ENCODE results near the gene POU4F2.

The POU4F2 gene, protein sequence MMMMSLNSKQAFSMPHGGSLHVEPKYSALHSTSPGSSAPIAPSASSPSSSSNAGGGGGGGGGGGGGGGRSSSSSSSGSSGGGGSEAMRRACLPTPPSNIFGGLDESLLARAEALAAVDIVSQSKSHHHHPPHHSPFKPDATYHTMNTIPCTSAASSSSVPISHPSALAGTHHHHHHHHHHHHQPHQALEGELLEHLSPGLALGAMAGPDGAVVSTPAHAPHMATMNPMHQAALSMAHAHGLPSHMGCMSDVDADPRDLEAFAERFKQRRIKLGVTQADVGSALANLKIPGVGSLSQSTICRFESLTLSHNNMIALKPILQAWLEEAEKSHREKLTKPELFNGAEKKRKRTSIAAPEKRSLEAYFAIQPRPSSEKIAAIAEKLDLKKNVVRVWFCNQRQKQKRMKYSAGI

DNA sequence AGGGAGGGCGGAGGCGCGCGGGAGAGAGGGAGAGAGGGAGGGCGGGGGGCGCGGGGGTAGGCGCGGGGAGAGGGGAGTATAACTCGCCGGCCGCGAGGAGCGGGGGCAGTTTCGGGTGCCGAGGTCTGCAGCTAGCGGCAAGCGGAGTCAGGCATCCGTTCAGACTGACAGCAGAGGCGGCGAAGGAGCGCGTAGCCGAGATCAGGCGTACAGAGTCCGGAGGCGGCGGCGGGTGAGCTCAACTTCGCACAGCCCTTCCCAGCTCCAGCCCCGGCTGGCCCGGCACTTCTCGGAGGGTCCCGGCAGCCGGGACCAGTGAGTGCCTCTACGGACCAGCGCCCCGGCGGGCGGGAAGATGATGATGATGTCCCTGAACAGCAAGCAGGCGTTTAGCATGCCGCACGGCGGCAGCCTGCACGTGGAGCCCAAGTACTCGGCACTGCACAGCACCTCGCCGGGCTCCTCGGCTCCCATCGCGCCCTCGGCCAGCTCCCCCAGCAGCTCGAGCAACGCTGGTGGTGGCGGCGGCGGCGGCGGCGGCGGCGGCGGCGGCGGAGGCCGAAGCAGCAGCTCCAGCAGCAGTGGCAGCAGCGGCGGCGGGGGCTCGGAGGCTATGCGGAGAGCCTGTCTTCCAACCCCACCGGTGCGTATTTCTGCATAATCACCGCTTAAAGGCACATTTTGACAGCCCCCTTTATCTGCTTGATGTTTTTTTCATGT lies at the start of gene POU4F2:
Gene POU4F2, plus strand, starts transcription at position 108 of the 720 bp plus-strand sequence. Its CDS starts 248 bp downstream, at position 356.
- no peak for DNase-seq (ENCODE audit: low read depth, low spot score)
- H3K27ac ChIP-seq, result no peak within 1 kb of the TSS

DNA sequence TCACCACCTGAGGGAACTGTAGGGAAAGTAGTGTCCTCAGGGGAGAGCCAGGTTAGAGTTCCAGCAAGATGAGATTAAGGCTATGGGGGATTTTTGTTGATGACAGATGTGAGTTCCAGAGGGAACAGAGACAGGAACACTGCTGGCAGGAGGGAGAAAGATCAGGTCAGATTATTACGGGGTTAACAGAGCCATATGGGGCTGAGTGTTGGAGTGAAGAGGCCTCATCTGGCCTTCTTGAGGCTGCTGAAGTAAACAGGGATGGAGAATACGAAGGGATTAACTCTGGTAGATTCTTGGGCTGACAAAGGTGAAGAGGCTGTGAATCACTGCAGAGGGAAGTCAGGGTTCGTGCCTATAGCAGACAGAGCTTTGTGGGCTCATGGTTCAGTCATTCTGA lies 47.9 kb upstream of the POU4F2 start:
- H3K27ac ChIP-seq, result no peak overlapping the region
- DNase-seq (ENCODE audit: low read depth, low spot score), result no peak

DNA sequence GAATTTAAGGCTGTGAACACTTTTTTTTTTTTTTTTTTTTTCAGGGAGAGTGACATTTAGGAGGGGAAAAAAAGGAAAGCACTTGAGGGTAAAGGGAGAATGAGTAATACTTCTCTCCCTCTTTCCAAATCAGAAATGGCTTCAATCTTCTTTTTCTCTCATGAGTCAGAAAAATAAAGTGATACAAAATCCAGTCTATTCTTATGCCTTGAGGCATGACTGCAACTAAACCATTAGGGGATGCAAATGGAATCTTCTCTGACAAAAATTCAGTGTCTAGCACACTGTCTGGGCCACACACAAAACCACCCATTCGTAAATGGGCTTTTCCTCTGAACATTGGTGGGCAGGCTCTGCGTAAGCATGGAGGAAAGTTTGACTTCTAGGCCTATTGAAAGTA lies 46.7 kb upstream of the POU4F2 start:
- no peak for DNase-seq (ENCODE audit: low read depth, low spot score)

DNA sequence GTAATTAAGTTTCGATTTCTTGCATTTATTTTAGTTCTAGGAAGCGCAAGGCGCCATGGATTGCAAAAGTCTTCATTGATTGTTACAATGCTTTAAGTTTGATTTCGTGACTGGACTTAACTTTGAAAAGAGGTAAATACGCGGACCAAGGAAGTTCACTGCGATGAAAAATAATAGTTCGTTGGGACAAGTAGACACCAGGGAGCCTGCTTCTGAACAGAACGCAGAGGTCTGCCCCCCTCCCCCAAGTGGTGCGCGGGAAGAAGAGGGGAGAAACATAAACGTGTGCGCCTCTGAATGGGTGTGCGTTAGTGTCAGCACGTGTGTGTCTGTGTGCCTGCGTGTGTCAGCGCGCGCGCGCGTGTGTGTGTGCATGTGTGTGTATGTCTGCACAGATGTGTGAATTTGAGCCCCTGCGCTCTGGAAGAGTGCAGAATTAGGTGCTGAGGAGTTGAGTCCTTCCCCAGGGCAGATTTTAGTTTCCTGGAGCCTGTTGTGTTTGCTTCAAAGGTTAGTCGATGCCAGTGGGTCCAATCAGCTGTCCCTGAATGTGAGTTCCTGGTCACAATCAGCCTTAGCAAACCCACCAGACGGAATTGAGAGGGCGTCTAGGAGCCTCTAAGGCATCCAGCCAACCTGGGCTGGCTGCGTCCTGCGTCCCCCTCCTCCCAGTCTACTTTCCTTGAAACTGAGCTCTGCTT lies 5.8 kb upstream of the POU4F2 start:
- no peak for DNase-seq (ENCODE audit: low read depth, low spot score)
- H3K27ac ChIP-seq, result no peak overlapping the region

More for the DNA sequence above, 46.7 kb upstream of the POU4F2 start:
- H3K27ac ChIP-seq, result no peak overlapping the region

DNA sequence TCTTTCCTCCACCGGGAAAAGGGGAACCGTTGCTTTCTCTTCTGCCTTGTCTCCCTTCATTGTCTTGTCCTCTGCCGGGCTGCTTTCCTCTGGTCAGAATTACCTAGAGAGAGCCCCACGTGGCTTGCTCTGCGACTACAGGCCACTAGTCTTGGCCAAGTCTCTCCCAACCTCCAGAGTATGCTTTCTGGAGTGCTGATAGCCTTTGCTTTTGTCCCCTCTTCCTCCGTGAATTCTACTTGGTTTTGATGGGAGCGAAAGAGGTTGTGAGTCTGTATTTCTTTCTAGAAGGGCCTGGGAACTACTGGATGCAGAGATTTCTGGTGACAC lies 5.3 kb upstream of the POU4F2 start:
- H3K27ac ChIP-seq, result no peak overlapping the region
- no peak for DNase-seq (ENCODE audit: low read depth, low spot score)

DNA sequence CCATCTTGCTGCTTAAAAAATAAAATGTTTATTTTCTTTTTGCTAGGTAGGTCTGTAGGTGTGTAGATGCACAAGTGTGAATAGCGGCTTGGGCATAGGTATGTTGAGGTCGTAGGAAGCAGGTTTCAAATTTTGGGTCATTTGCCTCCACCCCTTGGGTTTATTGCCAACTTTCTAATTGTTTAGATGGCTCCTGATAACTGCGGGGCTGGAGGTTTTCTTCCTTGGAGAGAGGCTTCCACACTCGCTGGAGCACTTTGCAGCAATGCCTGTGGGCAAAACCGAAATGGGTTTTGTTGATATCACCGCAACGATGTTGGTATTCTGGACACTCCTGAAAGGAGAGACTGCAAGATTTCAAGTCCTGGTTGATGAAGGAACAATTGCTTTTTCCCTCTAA lies 3.9 kb upstream of the POU4F2 start:
- H3K27ac ChIP-seq, result no peak overlapping the region
- no peak for DNase-seq (ENCODE audit: low read depth, low spot score)

DNA sequence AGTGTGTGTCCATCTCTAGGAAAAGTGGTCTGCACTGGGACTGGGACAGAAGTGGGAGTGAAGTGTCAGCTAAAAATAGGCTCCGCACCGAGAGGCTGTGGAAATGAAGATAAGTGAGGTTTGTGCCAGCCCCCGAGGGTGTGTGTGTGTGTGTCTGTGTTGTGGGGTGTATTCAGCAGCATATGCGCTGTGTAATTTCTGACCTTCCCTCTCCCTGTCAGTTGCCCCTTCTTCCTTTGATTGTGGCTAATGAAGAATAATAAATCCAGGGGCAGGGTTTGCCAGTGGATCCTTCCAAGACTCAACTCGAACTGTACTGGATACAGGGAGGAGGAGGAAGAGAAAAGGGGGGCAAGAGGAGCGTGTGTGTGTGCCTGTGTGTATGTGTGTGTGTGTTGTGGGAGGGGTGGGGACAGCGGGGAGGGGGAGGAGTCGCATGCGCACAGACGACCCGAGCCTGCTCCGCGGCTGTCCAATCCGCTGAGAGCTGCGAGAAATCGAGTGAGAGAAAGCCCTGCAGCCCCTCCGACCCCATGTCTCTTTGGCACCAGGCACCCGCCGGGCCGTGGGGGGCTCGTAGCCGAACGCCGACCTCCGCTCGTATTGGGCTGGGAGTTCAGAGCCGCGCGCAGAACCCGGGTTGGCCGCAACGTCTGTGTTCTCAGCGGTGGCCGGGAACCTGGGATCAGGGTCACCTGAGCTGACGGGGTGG lies 916 bp upstream of the POU4F2 start:
- H3K27ac ChIP-seq, result no peak overlapping the region
- DNase-seq (ENCODE audit: low read depth, low spot score), result no peak

DNA sequence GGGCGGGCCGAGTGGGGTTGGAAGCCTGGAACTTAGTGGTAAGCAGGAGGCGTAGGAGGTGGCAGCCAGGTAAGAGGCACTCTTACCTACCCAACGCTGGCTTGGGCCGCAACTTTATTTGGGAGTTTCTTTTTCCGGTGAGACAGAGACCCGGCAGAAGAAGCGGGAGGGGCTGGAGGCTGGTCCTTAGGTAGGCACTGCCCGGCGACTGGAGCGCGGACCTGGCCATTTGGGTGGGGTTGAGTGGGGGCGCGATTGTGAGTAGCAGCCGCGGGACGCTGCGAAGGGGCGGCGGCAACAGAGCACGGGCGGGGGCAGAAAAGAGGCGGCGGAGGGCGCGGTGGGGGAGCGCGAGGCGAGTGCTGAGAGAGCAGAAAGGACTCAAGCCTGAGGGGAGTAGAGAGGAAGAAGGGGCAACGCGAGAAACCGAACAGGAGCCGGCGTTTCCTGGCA lies 334 bp upstream of the POU4F2 start:
- DNase-seq (ENCODE audit: low read depth, low spot score), result no peak
- H3K27ac ChIP-seq, result no peak overlapping the region

DNA sequence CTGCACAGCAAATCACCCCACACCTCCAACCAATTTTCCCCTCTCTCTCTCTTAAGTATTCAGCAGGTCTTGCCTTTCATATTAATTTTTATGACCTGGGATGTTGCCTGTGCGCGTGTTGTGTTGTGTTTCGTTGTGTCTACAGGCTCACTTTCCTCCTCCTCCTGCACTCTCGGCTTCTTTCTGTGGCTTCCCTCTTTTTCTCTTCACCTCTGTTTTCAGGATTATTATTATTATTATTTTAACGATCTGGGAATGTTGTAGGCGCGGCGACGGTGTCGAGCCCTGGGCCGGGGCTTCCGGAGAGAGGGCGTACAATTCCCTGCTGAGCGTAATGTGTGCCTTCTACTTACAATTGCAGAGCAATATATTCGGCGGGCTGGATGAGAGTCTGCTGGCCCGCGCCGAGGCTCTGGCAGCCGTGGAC lies 826 bp downstream of the POU4F2 start:
- no peak for DNase-seq (ENCODE audit: low read depth, low spot score)

DNA sequence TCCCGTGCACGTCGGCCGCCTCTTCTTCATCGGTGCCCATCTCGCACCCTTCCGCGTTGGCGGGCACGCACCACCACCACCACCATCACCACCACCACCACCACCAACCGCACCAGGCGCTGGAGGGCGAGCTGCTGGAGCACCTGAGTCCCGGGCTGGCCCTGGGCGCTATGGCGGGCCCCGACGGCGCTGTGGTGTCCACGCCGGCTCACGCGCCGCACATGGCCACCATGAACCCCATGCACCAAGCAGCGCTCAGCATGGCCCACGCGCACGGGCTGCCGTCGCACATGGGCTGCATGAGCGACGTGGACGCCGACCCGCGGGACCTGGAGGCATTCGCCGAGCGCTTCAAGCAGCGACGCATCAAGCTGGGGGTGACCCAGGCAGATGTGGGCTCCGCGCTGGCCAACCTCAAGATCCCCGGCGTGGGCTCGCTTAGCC lies 1.4 kb downstream of the POU4F2 start:
- H3K27ac ChIP-seq, result no peak overlapping the region
- no peak for DNase-seq (ENCODE audit: low read depth, low spot score)

More for the DNA sequence above, 826 bp downstream of the POU4F2 start:
- no peak overlapping the region for H3K27ac ChIP-seq

DNA sequence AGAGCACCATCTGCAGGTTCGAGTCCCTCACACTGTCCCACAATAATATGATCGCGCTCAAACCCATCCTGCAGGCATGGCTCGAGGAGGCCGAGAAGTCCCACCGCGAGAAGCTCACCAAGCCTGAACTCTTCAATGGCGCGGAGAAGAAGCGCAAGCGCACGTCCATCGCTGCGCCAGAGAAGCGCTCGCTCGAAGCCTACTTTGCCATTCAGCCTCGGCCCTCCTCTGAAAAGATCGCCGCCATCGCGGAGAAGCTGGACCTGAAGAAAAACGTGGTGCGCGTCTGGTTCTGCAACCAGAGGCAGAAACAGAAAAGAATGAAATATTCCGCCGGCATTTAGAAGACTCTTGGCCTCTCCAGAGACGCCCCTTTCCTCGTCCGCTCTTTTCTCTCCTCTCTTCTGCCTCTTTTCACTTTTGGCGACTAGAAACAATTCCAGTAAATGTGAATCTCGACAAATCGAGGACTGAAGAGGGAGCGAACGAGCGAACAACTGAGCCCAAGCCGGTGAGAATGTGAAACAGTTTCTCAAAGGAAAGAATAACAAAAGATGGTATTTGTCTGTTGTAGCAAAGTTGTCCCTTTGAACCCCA lies 1.9 kb downstream of the POU4F2 start:
- H3K27ac ChIP-seq, result no peak overlapping the region
- DNase-seq (ENCODE audit: low read depth, low spot score), result no peak

DNA sequence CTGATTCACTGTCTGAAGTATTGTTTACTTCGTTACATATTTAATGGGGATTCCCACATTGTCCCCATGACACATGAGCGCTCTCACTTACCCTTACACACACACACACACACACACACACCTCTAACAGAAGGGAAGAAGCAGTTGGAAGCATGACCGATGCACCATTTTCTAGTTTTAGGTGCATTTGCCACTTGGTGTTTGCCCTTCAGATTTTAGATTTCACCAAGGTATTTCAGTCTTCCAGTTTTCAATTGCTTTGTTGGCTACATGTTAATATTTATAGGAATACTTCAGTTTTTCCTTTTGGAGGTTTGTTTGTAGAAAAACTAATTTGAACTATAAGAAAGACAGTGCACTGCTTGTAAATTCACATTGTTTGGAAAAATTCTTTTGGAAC lies 3.1 kb downstream of the POU4F2 start:
- DNase-seq (ENCODE audit: low read depth, low spot score), result no peak
- no peak overlapping the region for H3K27ac ChIP-seq

DNA sequence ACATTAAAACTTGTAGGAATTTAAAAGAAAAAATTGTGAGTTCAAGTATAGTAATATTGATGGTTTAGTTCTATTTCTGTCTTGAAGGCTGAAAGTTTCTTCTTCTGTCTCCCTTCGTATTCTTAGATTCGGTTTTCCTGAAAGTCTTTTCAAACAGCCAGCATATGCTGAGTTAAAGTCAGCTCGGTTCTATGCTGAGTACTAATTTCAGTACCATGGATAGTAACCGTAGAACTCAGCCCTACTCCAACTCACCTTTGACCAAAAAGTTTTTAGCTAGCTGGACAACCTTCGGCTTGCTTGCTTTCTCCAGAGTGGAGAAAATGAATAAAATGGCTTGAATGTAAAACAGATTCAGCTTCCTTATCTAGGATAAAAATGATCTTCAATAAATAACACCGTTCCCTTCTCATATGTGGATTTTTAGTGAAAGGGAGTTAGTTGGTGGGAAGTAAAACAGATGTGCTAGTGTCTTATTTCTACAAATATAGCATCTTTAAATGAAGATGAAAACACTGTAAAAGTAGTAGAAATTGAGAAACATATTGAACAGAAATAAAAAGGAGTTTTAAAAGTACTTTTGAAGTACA lies 5.2 kb downstream of the POU4F2 start:
- H3K27ac ChIP-seq, result no peak overlapping the region
- DNase-seq (ENCODE audit: low read depth, low spot score), result no peak

DNA sequence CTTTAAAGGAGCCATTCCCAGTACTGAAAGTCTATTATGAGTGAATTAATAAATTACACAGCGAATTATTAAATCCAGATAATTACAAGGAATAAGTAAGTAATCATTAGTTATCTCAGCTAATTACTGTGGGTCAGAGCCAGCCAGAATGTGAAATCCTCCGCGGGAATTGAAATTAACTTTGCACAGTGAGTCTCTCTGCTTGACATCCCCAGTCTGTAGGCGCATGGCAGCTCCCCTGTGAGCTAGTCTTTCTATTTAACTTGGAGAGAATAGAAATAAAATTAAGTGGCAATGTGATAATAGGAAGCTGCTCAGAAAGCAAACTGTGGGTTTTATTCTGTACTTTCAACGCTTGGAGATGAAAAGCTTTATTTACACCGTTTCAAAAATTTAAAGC lies 7.2 kb downstream of the POU4F2 start:
- no peak overlapping the region for H3K27ac ChIP-seq
- no peak for DNase-seq (ENCODE audit: low read depth, low spot score)

DNA sequence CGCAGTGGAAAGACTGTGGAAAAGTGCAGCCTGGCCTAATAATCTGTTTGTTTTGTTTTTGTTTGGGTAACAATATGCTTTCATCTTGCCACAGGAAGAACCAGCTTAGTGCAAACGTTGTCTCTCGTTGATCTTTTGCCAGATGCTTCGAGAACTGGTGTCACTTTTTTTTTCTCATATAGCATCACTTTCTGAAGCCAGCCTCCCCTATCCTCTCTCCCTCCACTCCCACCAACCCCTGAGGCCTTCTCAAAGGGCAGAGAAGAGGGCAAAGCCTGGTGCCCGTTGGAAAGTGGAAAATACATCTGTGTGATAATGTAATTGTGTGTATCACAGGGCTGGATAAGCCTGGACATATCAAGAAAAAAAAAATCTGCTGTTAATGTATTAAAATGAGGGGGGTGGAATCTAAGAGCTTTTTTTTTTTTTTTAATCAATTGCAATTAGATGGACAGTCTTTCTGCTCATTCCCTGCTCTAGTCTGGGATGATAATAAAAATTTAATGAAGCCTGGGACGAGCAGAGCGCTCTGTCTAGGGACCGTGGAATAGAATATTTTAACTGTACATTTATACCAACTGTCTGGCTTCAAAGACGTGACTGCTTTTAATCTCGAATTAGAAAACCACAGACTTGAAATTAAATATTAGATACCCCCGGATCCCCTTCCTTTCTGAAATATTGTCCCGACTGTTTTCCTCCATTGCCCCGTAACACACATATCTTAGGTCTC lies 8.1 kb downstream of the POU4F2 start:
- no peak overlapping the region for H3K27ac ChIP-seq
- no peak for DNase-seq (ENCODE audit: low read depth, low spot score)

DNA sequence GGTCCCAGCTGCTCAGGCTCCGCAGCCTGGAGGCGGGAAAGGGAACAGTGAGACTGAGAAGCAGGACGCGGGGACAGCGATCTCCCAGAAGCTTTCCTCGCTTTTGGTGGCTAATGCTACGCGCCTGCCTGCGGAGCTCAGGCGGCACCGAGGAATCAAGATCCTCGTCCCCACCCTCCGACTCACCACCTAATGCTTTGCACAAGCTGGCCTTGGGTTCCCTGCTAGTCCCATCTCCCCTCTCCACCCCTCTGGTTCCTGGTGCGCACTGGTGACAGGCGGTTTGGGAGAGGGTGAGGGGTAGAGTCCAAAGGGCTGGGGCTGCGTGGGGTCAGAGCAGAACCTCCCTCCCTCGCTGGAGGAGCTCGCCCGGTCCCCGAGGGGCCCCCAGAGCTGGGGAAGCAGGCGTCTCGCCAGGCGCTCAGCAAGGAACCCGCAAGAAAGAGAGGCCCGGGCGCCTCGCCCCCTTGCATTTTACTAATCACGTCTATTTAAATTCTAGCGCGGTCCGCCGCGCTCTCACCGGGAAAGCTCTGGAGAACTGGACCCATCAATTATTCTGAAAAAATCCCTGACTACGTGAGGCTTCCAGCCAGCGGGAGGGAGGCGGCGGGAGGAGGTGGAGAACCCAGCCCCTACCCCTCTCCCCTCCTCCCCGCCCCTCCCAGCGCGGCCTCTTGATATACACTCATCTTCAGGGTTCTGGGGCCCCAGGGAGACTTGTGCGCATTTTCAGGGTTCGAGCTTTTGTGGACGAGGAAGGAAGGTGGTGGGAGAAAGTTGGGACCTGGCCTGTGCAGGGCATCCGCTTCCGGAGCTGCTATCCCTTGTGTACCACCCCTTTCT lies 9.1 kb downstream of the POU4F2 start:
- no peak for DNase-seq (ENCODE audit: low read depth, low spot score)
- H3K27ac ChIP-seq, result no peak overlapping the region

DNA sequence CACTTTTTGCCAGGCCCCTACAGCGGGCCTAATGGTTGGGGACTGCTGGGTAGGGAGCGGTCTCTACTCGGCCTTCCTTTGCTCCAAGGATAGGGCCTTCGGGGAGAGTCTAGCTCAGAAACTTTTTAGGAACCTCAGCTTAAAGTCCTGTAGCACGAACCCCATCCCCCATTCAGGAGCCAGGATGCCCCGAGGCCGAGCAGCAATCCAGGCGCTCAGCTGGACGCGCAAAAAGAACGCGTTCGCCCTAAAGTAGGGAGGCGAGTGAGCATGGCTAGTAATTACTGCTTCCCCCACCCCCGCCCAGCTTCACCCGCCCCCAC lies 9.7 kb downstream of the POU4F2 start:
- DNase-seq (ENCODE audit: low read depth, low spot score), result no peak
- no peak overlapping the region for H3K27ac ChIP-seq

DNA sequence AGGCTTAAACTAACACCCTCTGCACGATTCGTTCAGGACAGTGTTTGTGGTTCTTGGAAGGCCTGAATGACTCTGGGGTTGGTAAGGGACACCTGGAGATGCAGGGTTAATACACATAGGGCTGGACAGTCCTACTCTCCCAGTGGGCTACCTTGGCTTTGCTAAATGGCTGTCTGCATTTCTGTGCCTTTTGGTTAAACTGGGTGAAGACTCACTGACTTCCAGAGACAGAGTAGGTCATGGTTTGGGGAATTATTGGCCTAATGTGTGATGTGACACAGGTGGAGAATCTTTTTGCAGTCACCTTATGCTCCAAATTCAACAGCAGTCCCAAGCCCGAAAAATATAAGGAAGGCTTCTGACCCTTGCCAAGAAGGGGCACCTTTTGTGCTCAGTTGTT lies 10.5 kb downstream of the POU4F2 start:
- DNase-seq (ENCODE audit: low read depth, low spot score), result no peak
- no peak overlapping the region for H3K27ac ChIP-seq

Measured in epithelial cell of prostate (primary cell).